Keratinocyte (primary cell): ENCODE results near the gene C19orf25. TPM values are rescaled to one million over a fixed set of nuclear protein-coding genes. Genes with fewer than 3 reads are reported as not detected.
A peak's percentile ranks its signal among the peaks of the same experiment; 100 is the strongest.

Source experiments
- DNase-seq: peaks from one replicate; pipeline ENCODE4 v3.0.0-alpha.2; 2011; ENCODE audit warnings: low read depth, missing footprints, low spot score
- FAIRE-seq: peaks from 2 replicates; lab custom pipeline; 2011; peaks lifted over from hg19 to GRCh38; lab: Jason Lieb, UNC
- H2AFZ ChIP-seq: 2 replicates; pipeline ENCODE4 v1.6.0; 2012; ENCODE audit warnings: low read length, control low read depth, inconsistent platforms; ENCODE audit not compliant: control insufficient read depth
- H3K27ac ChIP-seq: 2 replicates; pipeline ENCODE4 v1.5.1; 2011; ENCODE audit warnings: low read length; ENCODE audit not compliant: control insufficient read depth, insufficient read depth
- H3K27me3 ChIP-seq: 3 replicates; pipeline ENCODE4 v1.6.0; 2011; ENCODE audit warnings: low read length; ENCODE audit not compliant: control insufficient read depth, insufficient read depth; ENCODE audit errors: extremely low read depth
- H3K36me3 ChIP-seq, 2 experiments: 2 replicates in 1 of 2; 3 replicates in 1 of 2; pipeline ENCODE4 v1.5.1; 2011; ENCODE audit warnings: low read length in 2 of 2, mild to moderate bottlenecking in 1 of 2; ENCODE audit not compliant: control insufficient read depth in 2 of 2, insufficient read depth in 2 of 2; ENCODE audit errors: extremely low read depth in 1 of 2
- H3K4me1 ChIP-seq: 3 replicates; pipeline ENCODE4 v1.5.1; 2011; ENCODE audit warnings: low read length; ENCODE audit not compliant: control insufficient read depth, insufficient read depth; ENCODE audit errors: extremely low read depth
- H3K4me2 ChIP-seq: 3 replicates; pipeline ENCODE4 v1.6.0; 2011; ENCODE audit warnings: low read depth, low read length; ENCODE audit not compliant: control insufficient read depth, insufficient read depth; ENCODE audit errors: extremely low read depth
- H3K4me3 ChIP-seq, 3 experiments: fragments of 200-600 bp in 1 of 3; sonication (generic) in 1 of 3; 2 replicates in 2 of 3; 3 replicates in 1 of 3; pipeline ENCODE4 v1.5.1; 2011 to 2016; ENCODE audit warnings: low read length in 3 of 3, mild to moderate bottlenecking in 3 of 3, control low read depth in 2 of 3, inconsistent platforms in 1 of 3, low read depth in 1 of 3, mixed read lengths in 1 of 3, mixed run types in 1 of 3, moderate library complexity in 1 of 3; ENCODE audit not compliant: control insufficient read depth in 2 of 3, insufficient read depth in 2 of 3; ENCODE audit errors: extremely low read depth in 1 of 3
- H3K79me2 ChIP-seq: 2 replicates; pipeline ENCODE4 v1.6.0; 2012; ENCODE audit warnings: low read length; ENCODE audit not compliant: control insufficient read depth, insufficient read depth
- H3K9ac ChIP-seq: 3 replicates; pipeline ENCODE4 v1.6.0; 2011; ENCODE audit warnings: low read length; ENCODE audit not compliant: control insufficient read depth, insufficient read depth; ENCODE audit errors: extremely low read depth
- H3K9me1 ChIP-seq: 3 replicates; pipeline ENCODE4 v1.6.0; 2011; ENCODE audit warnings: low read length; ENCODE audit not compliant: control insufficient read depth, insufficient read depth; ENCODE audit errors: extremely low read depth
- H3K9me3 ChIP-seq: 2 replicates; pipeline ENCODE4 v1.5.1; 2012; ENCODE audit warnings: low read depth, low read length; ENCODE audit not compliant: control insufficient read depth
- H4K20me1 ChIP-seq: 3 replicates; pipeline ENCODE4 v1.6.0; 2011; ENCODE audit warnings: low read length; ENCODE audit not compliant: control insufficient read depth, insufficient read depth; ENCODE audit errors: extremely low read depth
- EZH2 ChIP-seq: IDR thresholded peaks from one replicate; pipeline ENCODE4 v1.6.1; 2012; ENCODE audit warnings: inconsistent platforms, mild to moderate bottlenecking, low read length, moderate library complexity
- dilution Hi-C: fragments of 300-500 bp; cut with MboI; formaldehyde crosslinking; loops from one replicate; pipeline ENCODE4 v1.7.0; 2020; ENCODE audit warnings: low sequenced_read_pairs; ENCODE audit not compliant: extremely low pct_ligation_motif_present
- polyA plus RNA-seq, 5 experiments: library from polyadenylated mRNA; depleted of rRNA in 3 of 5; stranded (reverse) in 3 of 5; stranded (forward) in 1 of 5; unstranded in 1 of 5; fragments of >200 nt; gene quantifications; 1 replicate in 1 of 5; 2 replicates in 3 of 5; 3 replicates in 1 of 5; pipeline versions ENCODE4 v1.2.1 to v1.2.3, GENCODE V29; 2011 to 2012; ENCODE audit warnings: missing spikeins in 2 of 5, low read depth in 1 of 5, low replicate concordance in 1 of 5
- TF ChIP-seq, protein P1 (sequence below), 3 experiments: IDR thresholded peaks in 1 of 3; conservative IDR thresholded peaks in 1 of 3; optimal IDR thresholded peaks in 1 of 3; 2 replicates in 2 of 3; 3 replicates in 1 of 3; pipeline versions ENCODE3 to v1.5.1; 2011; ENCODE audit warnings: low read length in 3 of 3, mild to moderate bottlenecking in 3 of 3, moderate library complexity in 2 of 3, control low read depth in 1 of 3, inconsistent platforms in 1 of 3; ENCODE audit not compliant: insufficient read depth in 2 of 3; ENCODE audit errors: extremely low read depth in 1 of 3

C19orf25 gene
- polyA plus RNA-seq, 1 donor (not counting 4 experiments of a cell fraction or from before 2014, with no cell fraction given): 11.2 TPM

GRCh38 chr19:1450735-1451731, 28.0 kb downstream of the C19orf25 start:
- Histone ChIP-seq H3K27ac (no peak overlapping the region), H4K20me1 (no peaks in the 10 kb centered on the region), H2AFZ (no peak overlapping the region), H3K9ac (no peak overlapping the region), H3K4me1 (peaks cover 2% of the 10 kb centered on the region), H3K36me3 (no peaks in the 10 kb centered on the region), H3K27me3 (peaks cover 84% of the 10 kb centered on the region), H3K4me3 (no peak overlapping the region), H3K4me2 (no peak overlapping the region), H3K9me1 (no peaks in the 10 kb centered on the region), H3K79me2 (no peaks in the 10 kb centered on the region), H3K9me3 (no peaks in the 10 kb centered on the region)
- dilution Hi-C loops: no loop called here
- DNase-seq (no peak), FAIRE-seq (no peak)
- TF ChIP-seq, protein P1, sequence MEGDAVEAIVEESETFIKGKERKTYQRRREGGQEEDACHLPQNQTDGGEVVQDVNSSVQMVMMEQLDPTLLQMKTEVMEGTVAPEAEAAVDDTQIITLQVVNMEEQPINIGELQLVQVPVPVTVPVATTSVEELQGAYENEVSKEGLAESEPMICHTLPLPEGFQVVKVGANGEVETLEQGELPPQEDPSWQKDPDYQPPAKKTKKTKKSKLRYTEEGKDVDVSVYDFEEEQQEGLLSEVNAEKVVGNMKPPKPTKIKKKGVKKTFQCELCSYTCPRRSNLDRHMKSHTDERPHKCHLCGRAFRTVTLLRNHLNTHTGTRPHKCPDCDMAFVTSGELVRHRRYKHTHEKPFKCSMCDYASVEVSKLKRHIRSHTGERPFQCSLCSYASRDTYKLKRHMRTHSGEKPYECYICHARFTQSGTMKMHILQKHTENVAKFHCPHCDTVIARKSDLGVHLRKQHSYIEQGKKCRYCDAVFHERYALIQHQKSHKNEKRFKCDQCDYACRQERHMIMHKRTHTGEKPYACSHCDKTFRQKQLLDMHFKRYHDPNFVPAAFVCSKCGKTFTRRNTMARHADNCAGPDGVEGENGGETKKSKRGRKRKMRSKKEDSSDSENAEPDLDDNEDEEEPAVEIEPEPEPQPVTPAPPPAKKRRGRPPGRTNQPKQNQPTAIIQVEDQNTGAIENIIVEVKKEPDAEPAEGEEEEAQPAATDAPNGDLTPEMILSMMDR (optimal IDR thresholded peaks at IDR 0.05 in 1 of 3, IDR thresholded peaks at IDR 0.05 in 1 of 3, conservative IDR thresholded peaks at IDR 0.05 in 1 of 3; ENCODE audit: extremely low read depth in 1 of 3, insufficient read depth in 2 of 3, low read length in 3 of 3): no peak
- TF ChIP-seq EZH2: peak; percentile 50

DNA sequence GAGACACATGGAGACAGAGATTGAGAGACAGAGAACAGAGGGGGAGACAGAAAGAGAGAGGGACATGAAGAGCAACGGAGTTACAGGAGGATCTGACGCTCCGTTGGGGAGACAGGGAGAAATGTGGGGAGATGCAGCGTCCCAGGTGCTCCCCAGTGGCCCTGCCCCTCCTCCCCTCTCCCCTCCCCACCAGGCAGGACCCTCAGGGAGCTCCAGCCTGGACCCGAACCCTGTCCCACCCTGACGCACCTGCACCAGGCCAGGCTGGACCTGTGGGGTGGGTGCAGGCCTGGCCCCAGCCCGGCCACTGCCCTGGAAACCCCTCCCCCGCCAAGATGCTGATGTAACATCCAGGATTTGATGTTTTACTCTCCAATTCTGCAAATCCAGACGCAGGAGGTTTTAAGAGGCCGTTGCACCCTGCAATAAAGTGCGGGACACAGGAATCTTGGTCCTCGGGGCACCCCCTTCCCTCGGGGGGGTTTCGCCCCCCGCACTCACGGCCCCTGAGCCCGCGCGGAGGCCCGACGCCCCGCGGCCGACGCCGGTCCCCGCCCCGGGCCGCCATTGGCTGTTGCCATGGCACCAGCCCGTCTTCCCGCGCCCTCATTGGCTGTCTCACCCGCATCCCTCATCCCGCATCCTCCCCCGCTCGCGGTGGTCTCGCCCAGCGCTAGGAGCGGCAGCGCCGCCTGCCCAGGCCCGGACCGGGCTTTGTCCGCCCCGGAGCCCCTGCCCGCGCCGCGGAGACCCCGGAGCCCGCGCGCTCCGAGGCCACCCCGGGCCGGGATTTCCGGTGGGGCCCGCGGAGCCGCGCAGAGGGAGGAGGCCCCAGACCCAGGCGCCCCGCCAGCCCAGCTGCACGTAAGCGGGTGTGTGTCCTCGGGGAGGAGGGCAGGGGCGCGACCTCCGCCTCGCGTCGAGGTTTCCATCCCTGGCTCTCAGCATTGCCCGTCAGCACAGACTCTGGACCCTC, 29.3 kb downstream of the C19orf25 start, which contains the start of gene APC2:
Gene APC2 (plus strand): TSS at position 655 of the 976 bp plus-strand sequence. CDS start 2,881 bp downstream, outside the sequence.
- Histone ChIP-seq H3K36me3 (no peaks in the 10 kb centered on the region), H3K79me2 (no peaks in the 10 kb centered on the region), H2AFZ (no peak within 1 kb of the TSS), H4K20me1 (no peaks in the 10 kb centered on the region), H3K27me3 (peaks cover 84% of the 10 kb centered on the region), H3K9ac (no peak within 1 kb of the TSS), H3K9me3 (no peaks in the 10 kb centered on the region), H3K27ac (no peak within 1 kb of the TSS), H3K4me2 (no peak within 1 kb of the TSS), H3K9me1 (no peaks in the 10 kb centered on the region), H3K4me1 (no peaks in the 10 kb centered on the region), H3K4me3 (no peak within 1 kb of the TSS)
- peak; percentile 62 for TF ChIP-seq EZH2
- TF ChIP-seq, protein P1 (optimal IDR thresholded peaks at IDR 0.05 in 1 of 3, IDR thresholded peaks at IDR 0.05 in 1 of 3, conservative IDR thresholded peaks at IDR 0.05 in 1 of 3; ENCODE audit: extremely low read depth in 1 of 3, insufficient read depth in 2 of 3, low read length in 3 of 3): no peak
- FAIRE-seq: no peak
- dilution Hi-C loops: no loop called here
- no peak for DNase-seq
